Activated CD4-positive, alpha-beta memory T cell treated with anti-CD3 and anti-CD28 coated beads for 36 hours (primary cell): ENCODE data around the gene PRSS21. TPM values are rescaled to one million over a fixed set of nuclear protein-coding genes. Genes with fewer than 3 reads are reported as not detected.

Experiments used
- CTCF ChIA-PET: fragments of 350-600 bp; sonication (Branson Sonifier 250); formaldehyde crosslinking; loops from one replicate; lab custom pipeline; 2021; ENCODE audit warnings: antibody characterized with exemption, inconsistent platforms; lab: Charles Lee
- POLR2A ChIA-PET: fragments of 350-600 bp; sonication (Branson Sonifier 250); formaldehyde crosslinking; loops from one replicate; lab custom pipeline; 2021; ENCODE audit warnings: antibody characterized with exemption; lab: Charles Lee
- DNase-seq: peaks from one replicate; pipeline ENCODE4 v3.0.0-alpha.2; 2020
- H3K27ac Mint-ChIP-seq: one replicate; pipeline ENCODE4 v1.8.0; 2021; ENCODE audit warnings: mixed read lengths
- H3K27me3 Mint-ChIP-seq: one replicate; pipeline ENCODE4 v1.8.0; 2021; ENCODE audit warnings: mixed read lengths
- H3K36me3 Mint-ChIP-seq: one replicate; pipeline ENCODE4 v1.8.0; 2021; ENCODE audit warnings: mixed read lengths
- H3K4me1 Mint-ChIP-seq: one replicate; pipeline ENCODE4 v1.8.0; 2021; ENCODE audit warnings: low read depth, mixed read lengths
- H3K4me3 Mint-ChIP-seq: one replicate; pipeline ENCODE4 v1.8.0; 2021; ENCODE audit warnings: mild to moderate bottlenecking, mixed read lengths
- H3K9me3 Mint-ChIP-seq: one replicate; pipeline ENCODE4 v1.8.0; 2021; ENCODE audit warnings: mixed read lengths
- intact Hi-C: fragments of 100-400 bp; cut with micrococcal nuclease; formaldehyde crosslinking; loops from one replicate; pipeline ENCODE4 v1.15.1; 2023
- total RNA-seq, 2 experiments: library from RNA; stranded (reverse); gene quantifications; one replicate each; pipeline ENCODE4 v1.2.3, GENCODE V29; 2021

PRSS21 gene
- total RNA-seq, 2 experiments from 2014 or later = 4.7 to 6.2 TPM

GRCh38 chr16:2822496-2822895 lies 5.5 kb downstream of the PRSS21 start:
- ChIA-PET POLR2A (no interaction called here), CTCF (interaction anchor here (1.5 kb wide), 1 partner anchor 38 kb away, joined by 4 read pairs; no protein-coding TSS in a partner anchor)
- DNase-seq = no peak
- intact Hi-C loops = no loop called here
- no peak overlapping the region for H3K4me3 Mint-ChIP-seq
- no peaks in the 10 kb centered on the region for H3K4me1 Mint-ChIP-seq
- H3K9me3 Mint-ChIP-seq = no peaks in the 10 kb centered on the region
- H3K36me3 Mint-ChIP-seq = no peaks in the 10 kb centered on the region
- H3K27me3 Mint-ChIP-seq = no peaks in the 10 kb centered on the region
- no peak overlapping the region for H3K27ac Mint-ChIP-seq

GRCh38 chr16:2824626-2825025 lies 7.6 kb downstream of the PRSS21 start:
- no peak for DNase-seq
- H3K9me3 Mint-ChIP-seq = no peaks in the 10 kb centered on the region
- POLR2A ChIA-PET = no interaction called here
- H3K27me3 Mint-ChIP-seq = no peaks in the 10 kb centered on the region
- H3K4me3 Mint-ChIP-seq = no peak overlapping the region
- intact Hi-C loops = no loop called here
- CTCF ChIA-PET = interaction anchor here (1.9 kb wide), 1 partner anchor 15 kb away, joined by 8 read pairs; no protein-coding TSS in a partner anchor
- H3K36me3 Mint-ChIP-seq = no peaks in the 10 kb centered on the region
- H3K4me1 Mint-ChIP-seq = no peaks in the 10 kb centered on the region
- H3K27ac Mint-ChIP-seq = no peak overlapping the region

GRCh38 chr16:2825049-2825742 lies 8.2 kb downstream of the PRSS21 start:
- H3K27ac Mint-ChIP-seq = no peak overlapping the region
- H3K4me3 Mint-ChIP-seq = no peak overlapping the region
- no peaks in the 10 kb centered on the region for H3K27me3 Mint-ChIP-seq
- no peaks in the 10 kb centered on the region for H3K9me3 Mint-ChIP-seq
- no peaks in the 10 kb centered on the region for H3K4me1 Mint-ChIP-seq
- ChIA-PET POLR2A (no interaction called here), CTCF (no interaction called here)
- intact Hi-C loops = no loop called here
- no peaks in the 10 kb centered on the region for H3K36me3 Mint-ChIP-seq
- no peak for DNase-seq

- H3K36me3 Mint-ChIP-seq = no peaks in the 10 kb centered on the region
- no peaks in the 10 kb centered on the region for H3K4me1 Mint-ChIP-seq
- H3K4me3 Mint-ChIP-seq = no peak overlapping the region
- CTCF ChIA-PET = no interaction called here
- H3K27me3 Mint-ChIP-seq = peaks cover 5% of the 10 kb centered on the region
- no peak overlapping the region for H3K27ac Mint-ChIP-seq
- intact Hi-C loops = no loop called here
- POLR2A ChIA-PET = no interaction called here
- no peaks in the 10 kb centered on the region for H3K9me3 Mint-ChIP-seq
- no peak for DNase-seq
Measured at GRCh38 chr16:2825906-2826305, 8.9 kb downstream of the PRSS21 start.

- CTCF ChIA-PET = no interaction called here
- Mint-ChIP-seq H3K9me3 (no peaks in the 10 kb centered on the region), H3K27ac (no peak overlapping the region), H3K4me1 (no peaks in the 10 kb centered on the region), H3K27me3 (peaks cover 11% of the 10 kb centered on the region), H3K4me3 (no peak overlapping the region), H3K36me3 (no peaks in the 10 kb centered on the region)
- no peak for DNase-seq
- intact Hi-C loops = no loop called here
- POLR2A ChIA-PET = no interaction called here
Measured at GRCh38 chr16:2826591-2827373, 9.7 kb downstream of the PRSS21 start.

GRCh38 chr16:2827374-2827791 lies 10.3 kb downstream of the PRSS21 start:
- no peak for DNase-seq
- no peaks in the 10 kb centered on the region for H3K36me3 Mint-ChIP-seq
- intact Hi-C loops = no loop called here

GRCh38 chr16:2827831-2828520 lies 10.9 kb downstream of the PRSS21 start:
- H3K36me3 Mint-ChIP-seq = no peaks in the 10 kb centered on the region
- H3K27ac Mint-ChIP-seq = no peak overlapping the region
- POLR2A ChIA-PET = no interaction called here
- intact Hi-C loops = no loop called here
- H3K27me3 Mint-ChIP-seq = peaks cover 17% of the 10 kb centered on the region
- no peaks in the 10 kb centered on the region for H3K9me3 Mint-ChIP-seq
- H3K4me3 Mint-ChIP-seq = no peak overlapping the region
- CTCF ChIA-PET = no interaction called here
- no peak for DNase-seq
- no peaks in the 10 kb centered on the region for H3K4me1 Mint-ChIP-seq

More at GRCh38 chr16:2827374-2827791, 10.3 kb downstream of the PRSS21 start:
- no peak overlapping the region for H3K27ac Mint-ChIP-seq
- H3K4me1 Mint-ChIP-seq = no peaks in the 10 kb centered on the region
- no peaks in the 10 kb centered on the region for H3K9me3 Mint-ChIP-seq
- H3K27me3 Mint-ChIP-seq = peaks cover 11% of the 10 kb centered on the region
- ChIA-PET CTCF (no interaction called here), POLR2A (no interaction called here)
- no peak overlapping the region for H3K4me3 Mint-ChIP-seq

- Mint-ChIP-seq H3K9me3 (no peaks in the 10 kb centered on the region), H3K27me3 (peaks cover 17% of the 10 kb centered on the region), H3K4me3 (no peak overlapping the region), H3K36me3 (no peaks in the 10 kb centered on the region), H3K27ac (no peak overlapping the region), H3K4me1 (no peaks in the 10 kb centered on the region)
- intact Hi-C loops = no loop called here
- ChIA-PET CTCF (interaction anchor here (1.5 kb wide), 1 partner anchor 40 kb away, joined by 3 read pairs; no protein-coding TSS in a partner anchor), POLR2A (no interaction called here)
- DNase-seq = no peak
Measured at GRCh38 chr16:2828521-2828840, 11.4 kb downstream of the PRSS21 start.

- Mint-ChIP-seq H3K27ac (no peak overlapping the region), H3K4me3 (no peak overlapping the region), H3K4me1 (no peaks in the 10 kb centered on the region), H3K36me3 (no peaks in the 10 kb centered on the region), H3K9me3 (no peaks in the 10 kb centered on the region), H3K27me3 (peaks cover 17% of the 10 kb centered on the region)
- ChIA-PET POLR2A (no interaction called here), CTCF (interaction anchor here (1.2 to 1.5 kb wide), 2 partner anchors 10 to 39 kb away, joined by 3 to 6 read pairs; no protein-coding TSS in a partner anchor)
- no peak for DNase-seq
- intact Hi-C loops = no loop called here
Measured at GRCh38 chr16:2828876-2829430, 11.9 kb downstream of the PRSS21 start.

- no peak within 1 kb of the TSS for H3K4me3 Mint-ChIP-seq
- no peaks in the 10 kb centered on the region for H3K4me1 Mint-ChIP-seq
- H3K9me3 Mint-ChIP-seq = no peaks in the 10 kb centered on the region
- no peaks in the 10 kb centered on the region for H3K36me3 Mint-ChIP-seq
- DNase-seq = peak; percentile 18
- H3K27me3 Mint-ChIP-seq = peaks cover 18% of the 10 kb centered on the region
- POLR2A ChIA-PET = no interaction called here
- H3K27ac Mint-ChIP-seq = no peak within 1 kb of the TSS
- CTCF ChIA-PET = interaction anchor here (0.6 to 1.5 kb wide), 3 partner anchors 9 to 38 kb away, joined by 3 to 6 read pairs (median 3); no protein-coding TSS in a partner anchor
- intact Hi-C loops = no loop called here
Measured at GRCh38 chr16:2829501-2830354, 12.7 kb downstream of the PRSS21 start, which contains the start of gene ZG16B. TSS of gene ZG16B (plus strand) at chr16:2830303. CDS start at chr16:2830442, 139 bp downstream.

GRCh38 chr16:2830355-2830695 lies 13.3 kb downstream of the PRSS21 start:
- DNase-seq = no peak
- Mint-ChIP-seq H3K27me3 (peaks cover 19% of the 10 kb centered on the region), H3K27ac (no peak overlapping the region), H3K9me3 (no peaks in the 10 kb centered on the region), H3K36me3 (no peaks in the 10 kb centered on the region), H3K4me1 (no peaks in the 10 kb centered on the region), H3K4me3 (no peak overlapping the region)
- intact Hi-C loops = no loop called here
- CTCF ChIA-PET = interaction anchor here (0.6 kb wide), 1 partner anchor 18 kb away, joined by 3 read pairs; no protein-coding TSS in a partner anchor
- POLR2A ChIA-PET = no interaction called here
